Heart right ventricle (tissue), 16 donors: ENCODE data around the gene SSTR5. TPM values are rescaled to one million over a fixed set of nuclear protein-coding genes. Genes with fewer than 3 reads are reported as not detected.

Experiments used
- ATAC-seq, 8 donors: fragments of 200-7000 bp; cut with Tn5 transposase; one replicate each; pipeline ENCODE4 v1.9.1; 2020; ENCODE audit warnings: mild to moderate bottlenecking in 8 of 8, moderate library complexity in 8 of 8, moderate number of reproducible peaks in 1 of 8
- DNase-seq, 2 donors: peaks; one replicate each; pipeline ENCODE4 v3.0.0-alpha.2; 2020
- H3K27ac ChIP-seq, 10 donors: fragments of 200-600 bp; sonication (generic) in 2 of 10; one replicate each; pipeline versions ENCODE4 v1.5.0 to v1.8.0; 2020 to 2022; ENCODE audit warnings: mild to moderate bottlenecking in 3 of 10
- H3K27me3 ChIP-seq, 7 donors: fragments of 200-600 bp; one replicate each; pipeline ENCODE4 v1.8.0; 2021 to 2022; ENCODE audit warnings: mild to moderate bottlenecking in 2 of 7
- H3K36me3 ChIP-seq, 9 donors: fragments of 200-600 bp; sonication (generic) in 1 of 9; one replicate each; pipeline versions ENCODE4 v1.5.0 to v1.8.0; 2020 to 2022; ENCODE audit warnings: mild to moderate bottlenecking in 2 of 9
- H3K4me1 ChIP-seq, 9 donors: fragments of 200-600 bp; sonication (generic) in 1 of 9; one replicate each; pipeline versions ENCODE4 v1.5.0 to v1.8.0; 2020 to 2022; ENCODE audit warnings: mild to moderate bottlenecking in 4 of 9
- H3K4me3 ChIP-seq, 10 donors: fragments of 200-600 bp; sonication (generic) in 2 of 10; one replicate each; pipeline versions ENCODE4 v1.5.0 to v1.8.0; 2020 to 2022; ENCODE audit warnings: mild to moderate bottlenecking in 7 of 10, moderate library complexity in 2 of 10
- H3K9me3 ChIP-seq, 11 donors: fragments of 200-600 bp in 10 of 11; sonication (generic) in 2 of 11; one replicate each; pipeline versions ENCODE4 v1.5.0 to v1.8.0; 2013 to 2022; ENCODE audit warnings: mild to moderate bottlenecking in 2 of 11, control low read depth in 1 of 11, moderate library complexity in 1 of 11
- WGBS, 2 donors: extraction: QIAGEN DNeasy Blood & Tissue Kit; methylation state at CpG; one replicate each; pipeline ENCODE4 v1.1.7; 2013; ENCODE audit warnings: inconsistent platforms in 1 of 2; 5-methylcytosine and 5-hydroxymethylcytosine counted together
- intact Hi-C, 10 donors: fragments of 100-400 bp; cut with DNase I; formaldehyde crosslinking; loops; one replicate each; pipeline versions ENCODE4 v1.11.1 to v1.14.2; 2022
- polyA plus RNA-seq, 2 donors: library from polyadenylated mRNA; stranded (reverse); fragments of 200-250 nt; gene quantifications; one replicate each; pipeline ENCODE4 v1.2.3, GENCODE V29; 2013
- total RNA-seq, 10 donors: library from RNA; stranded (reverse); fragmentation: NEBNext Ultra II Directional in 3 of 10; extraction: Animal tissue kit (Norgen Biotek cat#: 25700) in 3 of 10; gene quantifications; one replicate each; pipeline versions ENCODE4 v1.2.1 to v1.2.4, GENCODE V29; 2021 to 2023
- TF ChIP-seq, protein P1 (sequence below), 9 donors: fragments of 200-600 bp; sonication (generic) in 2 of 9; IDR thresholded peaks; one replicate each; pipeline versions ENCODE4 v1.5.0 to v1.8.0; 2021 to 2022; ENCODE audit warnings: antibody characterized with exemption in 9 of 9, mild to moderate bottlenecking in 5 of 9, moderate library complexity in 1 of 9
- donor health status: Arrhythmogenic right ventricular cardiomyopathy.
- donor health status: ischemic (EF 13 %, LVEDD 7.1; RV severe dilation, severe dysfunction).
- donor health status: healthy with polysubstance abuse.
- donor health status: DM: no; HTN: yes; CAD: no.
- donor health status: DM: no; HTN: no; CAD: no.
- donor health status: ischemic (EF 25% LVEDD 6.9; RV normal size, moderate dysfunction).
- donor health status: ischemic (EF 25% LVEDD 5.7; RV mildly dilated, moderate dysfunction).
- donor health status: healthy.
- donor health status: DM: yes; HTN: yes; CAD: no.
- donor health status: Ischemic cardiomyopathy.
- donor health status: ischemic (EF 35%, LVEDD 5.7; RV mildly dilated, moderate dysfunction).
- donor health status: nonischemic (EF 11% LVEDD 7.7; RV severe dilation, severe dysfunction).
- donor health status: DM: yes; HTN: yes; CAD: no.
- donor health status: PGD.
- donor health status: ischemic (EF 29% LVEDD 5.4; RV normal size, mild dysfunction).
- donor health status: nonischemic (EF 23%, LVEDD 6.1; RV moderate dilation, normal function).

The SSTR5 gene
- total and polyA plus RNA-seq, 12 donors, result 0.39 to 32.0 (median 5.4) TPM

DNA sequence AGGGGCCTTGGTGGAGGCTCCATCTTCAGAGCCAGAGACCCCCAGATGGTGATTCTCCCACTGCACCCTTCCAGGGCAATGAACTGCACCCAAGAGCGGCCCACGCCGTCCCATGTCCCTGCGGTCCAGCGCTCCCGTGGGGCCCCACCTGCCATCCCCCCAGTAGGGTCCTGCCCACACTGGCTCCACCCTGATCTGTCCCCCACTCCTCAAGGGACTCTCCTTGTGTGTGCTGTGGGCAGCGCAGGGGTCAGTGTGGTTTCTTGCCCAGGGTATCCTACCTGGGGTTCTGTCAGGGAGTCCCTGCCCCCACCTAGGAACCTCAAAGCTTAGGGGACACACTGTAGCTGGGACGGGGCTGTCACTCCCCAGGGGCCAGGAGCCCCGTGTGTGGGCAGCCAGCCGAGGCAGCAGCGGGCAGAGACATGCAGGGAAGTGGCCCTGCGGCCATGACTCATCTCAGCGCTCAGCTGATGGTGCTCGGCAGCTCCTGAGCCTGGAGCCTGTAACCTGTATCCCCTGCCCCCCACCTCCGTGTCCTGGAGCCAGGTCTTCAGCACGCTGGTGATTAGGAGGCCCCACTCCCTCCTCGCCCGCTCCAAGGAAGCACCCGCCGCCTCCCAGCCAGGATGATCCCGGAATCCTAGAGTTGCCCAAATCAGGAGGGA is 35.7 kb upstream of the SSTR5 start:
- intact Hi-C loops, result loop anchor here in 1 of 10 donors (1.0 kb wide), 1 partner anchor 36 kb away; no protein-coding TSS in a partner anchor
- H3K36me3 ChIP-seq, result no peaks in the 10 kb centered on the region

DNA sequence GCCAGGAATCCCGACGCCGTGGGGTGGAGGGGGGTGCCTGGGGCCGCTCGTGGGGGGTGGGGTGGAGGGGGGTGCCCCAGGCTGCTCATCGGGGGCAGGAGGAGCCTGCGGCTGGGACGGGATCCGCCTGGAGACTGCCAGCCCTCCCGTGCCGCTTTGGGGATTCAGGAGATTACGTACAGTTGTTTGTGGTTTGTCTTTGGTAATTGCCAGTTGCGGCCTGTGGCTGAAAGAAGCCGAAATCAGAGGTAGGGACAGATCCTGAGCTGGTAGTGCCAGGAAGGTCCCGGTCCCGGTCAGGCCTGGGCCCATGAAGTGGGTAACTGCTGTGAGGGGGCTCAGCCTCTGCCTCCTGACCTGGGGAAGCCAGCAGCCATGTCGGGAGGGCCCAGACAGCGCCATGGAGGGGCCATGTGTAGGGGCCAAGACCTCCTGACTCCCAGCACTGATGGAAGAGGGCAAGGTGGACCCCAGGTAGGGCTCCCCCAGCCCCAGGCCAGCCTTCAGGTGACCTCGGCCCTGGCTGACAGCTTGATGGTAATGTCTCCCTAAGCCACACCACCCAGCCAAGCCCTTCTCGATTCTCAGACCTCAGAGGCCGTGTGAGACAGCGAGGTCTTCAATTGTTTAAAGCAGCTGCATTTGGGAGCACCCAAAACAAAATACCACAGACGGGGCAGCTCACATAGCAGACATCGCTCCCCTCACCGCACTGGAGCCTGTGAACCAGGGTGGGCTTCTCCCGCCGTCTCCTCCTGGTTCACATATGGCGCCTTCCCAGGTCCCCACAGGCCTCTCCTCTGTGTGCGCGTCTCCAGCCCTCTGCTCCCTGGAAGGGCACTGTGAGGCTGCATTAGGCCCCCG is 34.9 kb upstream of the SSTR5 start:
- Histone ChIP-seq H3K9me3 (peaks cover 0 to 9% (median 0%) of the 10 kb centered on the region in 11 donors), H3K4me1 (no peaks in the 10 kb centered on the region), H3K36me3 (no peaks in the 10 kb centered on the region), H3K4me3 (no peak overlapping the region), H3K27ac (no peak overlapping the region), H3K27me3 (peaks cover 5 to 59% (median 50%) of the 10 kb centered on the region in 7 donors)
- intact Hi-C loops, result loop anchor here in 1 of 10 donors (1.0 kb wide), 1 partner anchor 36 kb away; no protein-coding TSS in a partner anchor
- DNase-seq, result peak in 1 of 2 donors; percentile 3
- ATAC-seq, result no peak
- TF ChIP-seq, protein P1, sequence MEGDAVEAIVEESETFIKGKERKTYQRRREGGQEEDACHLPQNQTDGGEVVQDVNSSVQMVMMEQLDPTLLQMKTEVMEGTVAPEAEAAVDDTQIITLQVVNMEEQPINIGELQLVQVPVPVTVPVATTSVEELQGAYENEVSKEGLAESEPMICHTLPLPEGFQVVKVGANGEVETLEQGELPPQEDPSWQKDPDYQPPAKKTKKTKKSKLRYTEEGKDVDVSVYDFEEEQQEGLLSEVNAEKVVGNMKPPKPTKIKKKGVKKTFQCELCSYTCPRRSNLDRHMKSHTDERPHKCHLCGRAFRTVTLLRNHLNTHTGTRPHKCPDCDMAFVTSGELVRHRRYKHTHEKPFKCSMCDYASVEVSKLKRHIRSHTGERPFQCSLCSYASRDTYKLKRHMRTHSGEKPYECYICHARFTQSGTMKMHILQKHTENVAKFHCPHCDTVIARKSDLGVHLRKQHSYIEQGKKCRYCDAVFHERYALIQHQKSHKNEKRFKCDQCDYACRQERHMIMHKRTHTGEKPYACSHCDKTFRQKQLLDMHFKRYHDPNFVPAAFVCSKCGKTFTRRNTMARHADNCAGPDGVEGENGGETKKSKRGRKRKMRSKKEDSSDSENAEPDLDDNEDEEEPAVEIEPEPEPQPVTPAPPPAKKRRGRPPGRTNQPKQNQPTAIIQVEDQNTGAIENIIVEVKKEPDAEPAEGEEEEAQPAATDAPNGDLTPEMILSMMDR (IDR thresholded peaks at IDR 0.05), result no peak
- WGBS, 2 donors, result 58 to 63% methylated on average over 31 of the region's 31 CpGs

More for the DNA sequence above, 35.7 kb upstream of the SSTR5 start:
- H3K27ac ChIP-seq, result no peak overlapping the region
- no peaks in the 10 kb centered on the region for H3K4me1 ChIP-seq
- no peak for ATAC-seq
- 42 to 52% methylated on average over 21 of the region's 21 CpGs for WGBS, 2 donors
- H3K9me3 ChIP-seq, result peaks cover 0 to 4% (median 0%) of the 10 kb centered on the region in 11 donors
- peaks cover 5 to 51% (median 47%) of the 10 kb centered on the region in 7 donors for H3K27me3 ChIP-seq
- TF ChIP-seq, protein P1 (IDR thresholded peaks at IDR 0.05), result no peak
- no peak for DNase-seq
- H3K4me3 ChIP-seq, result no peak overlapping the region

DNA sequence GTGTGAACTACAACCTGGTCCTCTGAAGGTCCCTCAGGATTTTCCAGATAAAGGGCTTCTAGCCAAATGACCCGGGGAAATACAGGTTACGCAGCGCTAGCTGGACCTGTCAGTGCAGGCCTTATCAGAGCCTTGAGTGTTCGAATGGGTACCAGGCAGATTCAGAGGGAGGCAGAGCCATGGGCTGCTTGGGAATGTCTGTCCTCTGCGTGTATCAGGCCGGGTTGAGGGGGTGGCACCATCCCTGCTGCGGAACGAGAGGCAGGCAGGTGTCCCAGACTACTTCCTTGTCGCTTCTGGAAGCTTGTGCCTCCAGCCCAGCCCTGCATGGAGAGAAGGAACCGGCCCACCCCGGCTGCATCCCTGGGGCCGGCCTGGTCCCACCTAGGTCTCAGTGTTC is 33.6 kb upstream of the SSTR5 start:
- 81 to 86% methylated on average over 12 of the region's 12 CpGs for WGBS, 2 donors
- H3K4me1 ChIP-seq, result peaks cover 0 to 4% (median 0%) of the 10 kb centered on the region in 9 donors
- no peaks in the 10 kb centered on the region for H3K36me3 ChIP-seq
- TF ChIP-seq, protein P1 (IDR thresholded peaks at IDR 0.05), result no peak
- peaks cover 0 to 9% (median 0%) of the 10 kb centered on the region in 11 donors for H3K9me3 ChIP-seq
- ATAC-seq (no peak), DNase-seq (peak in 1 of 2 donors; percentile 2)
- intact Hi-C loops, result no loop called here
- H3K4me3 ChIP-seq, result no peak overlapping the region
- peaks cover 8 to 67% (median 57%) of the 10 kb centered on the region in 7 donors for H3K27me3 ChIP-seq
- no peak overlapping the region for H3K27ac ChIP-seq

DNA sequence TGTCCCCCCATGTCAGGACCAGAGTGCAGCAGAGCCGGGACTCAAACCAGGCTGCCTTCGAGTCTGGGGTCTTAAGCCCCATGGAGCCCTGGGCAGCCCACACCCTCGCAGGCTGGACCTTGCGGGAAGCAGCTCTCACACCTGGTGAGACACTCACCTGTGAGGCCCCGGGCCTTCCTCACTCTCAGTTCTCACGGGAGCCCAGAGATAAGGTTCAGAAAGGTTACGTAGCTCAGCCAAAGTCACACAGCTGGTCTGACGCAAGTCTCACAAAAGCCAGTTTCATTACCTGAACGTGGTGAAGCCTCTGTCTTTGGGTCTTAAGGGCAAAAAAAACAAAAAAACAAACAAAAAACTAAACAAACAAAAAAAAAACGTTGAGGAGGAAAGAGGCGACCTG is 32.8 kb upstream of the SSTR5 start:
- Histone ChIP-seq H3K27me3 (peaks cover 16 to 75% (median 65%) of the 10 kb centered on the region in 7 donors), H3K4me3 (no peak overlapping the region), H3K27ac (no peak overlapping the region), H3K4me1 (peaks cover 0 to 12% (median 4%) of the 10 kb centered on the region in 9 donors), H3K36me3 (no peaks in the 10 kb centered on the region), H3K9me3 (peaks cover 0 to 9% (median 0%) of the 10 kb centered on the region in 11 donors)
- DNase-seq, result no peak
- no peak for ATAC-seq
- intact Hi-C loops, result no loop called here
- 75 to 83% methylated on average over 11 of the region's 11 CpGs for WGBS, 2 donors
- TF ChIP-seq, protein P1 (IDR thresholded peaks at IDR 0.05), result no peak
